ENCODE results near the gene MAGI2.
"Not testable (repeated sequence)": the region's sequence is repeated elsewhere in the genome, so short reads cannot be mapped to it uniquely, and the experiment has no call there.

The MAGI2 gene

GRCh38 chr7:79034730-79035129 is 418.7 kb downstream of the MAGI2 start:
- DNase-seq: no peak

- not testable (repeated sequence) for DNase-seq
Measured at GRCh38 chr7:79019711-79020110, 433.8 kb downstream of the MAGI2 start.

- DNase-seq: no peak
Measured at GRCh38 chr7:79011921-79012320, 441.5 kb downstream of the MAGI2 start.

- DNase-seq: no peak
Measured at GRCh38 chr7:79009647-79010046, 443.8 kb downstream of the MAGI2 start.

- DNase-seq: no peak
Measured at GRCh38 chr7:79008786-79009185, 444.7 kb downstream of the MAGI2 start.

- DNase-seq: no peak
Measured at GRCh38 chr7:78996013-78996412, 457.5 kb downstream of the MAGI2 start.

GRCh38 chr7:78993341-78993740 is 460.1 kb downstream of the MAGI2 start:
- DNase-seq: no peak

- no peak for DNase-seq
Measured at GRCh38 chr7:78985509-78985908, 468.0 kb downstream of the MAGI2 start.

GRCh38 chr7:78983483-78983882 is 470.0 kb downstream of the MAGI2 start:
- no peak for DNase-seq

- DNase-seq: no peak
Measured at GRCh38 chr7:78970440-78970916, 483.0 kb downstream of the MAGI2 start.

- DNase-seq: no peak
Measured at GRCh38 chr7:78968951-78969350, 484.5 kb downstream of the MAGI2 start.

GRCh38 chr7:78967561-78967960 is 485.9 kb downstream of the MAGI2 start:
- DNase-seq: not testable (repeated sequence)

GRCh38 chr7:78967046-78967445 is 486.4 kb downstream of the MAGI2 start:
- no peak for DNase-seq

GRCh38 chr7:78959477-78959876 is 494.0 kb downstream of the MAGI2 start:
- no peak for DNase-seq

GRCh38 chr7:78955329-78955728 is 498.1 kb downstream of the MAGI2 start:
- no peak for DNase-seq

- no peak for DNase-seq
Measured at GRCh38 chr7:78953726-78954363, 499.6 kb downstream of the MAGI2 start.

- no peak for DNase-seq
Measured at GRCh38 chr7:78953090-78953489, 500.4 kb downstream of the MAGI2 start.

GRCh38 chr7:78939669-78940068 is 513.8 kb downstream of the MAGI2 start:
- DNase-seq: no peak

- no peak for DNase-seq
Measured at GRCh38 chr7:78924581-78924980, 528.9 kb downstream of the MAGI2 start.

GRCh38 chr7:78912781-78913180 is 540.7 kb downstream of the MAGI2 start:
- DNase-seq: no peak

GRCh38 chr7:78906735-78907134 is 546.7 kb downstream of the MAGI2 start:
- no peak for DNase-seq

GRCh38 chr7:78905436-78905835 is 548.0 kb downstream of the MAGI2 start:
- no peak for DNase-seq

- DNase-seq: no peak
Measured at GRCh38 chr7:78904983-78905382, 548.5 kb downstream of the MAGI2 start.

GRCh38 chr7:78901566-78901965 is 551.9 kb downstream of the MAGI2 start:
- no peak for DNase-seq

GRCh38 chr7:78900806-78901205 is 552.7 kb downstream of the MAGI2 start:
- DNase-seq: no peak
